Sigmoid colon (tissue), 7 donors: Measurements from ENCODE around the gene ABLIM3. TPM values are rescaled to one million over a fixed set of nuclear protein-coding genes. Genes with fewer than 3 reads are reported as not detected.
A peak's percentile ranks its signal among the peaks of the same experiment; 100 is the strongest.

Source experiments
- DNase-seq: peaks from one replicate; pipeline ENCODE4 v3.0.0-alpha.2; 2019
- H3K27ac ChIP-seq, 4 donors: fragments of 200-600 bp; sonication (generic); one replicate each; pipeline ENCODE4 v1.5.1; 2016 to 2019; ENCODE audit warnings: mild to moderate bottlenecking in 1 of 4
- H3K27me3 ChIP-seq, 3 donors: fragments of 200-600 bp; sonication (generic); one replicate each; pipeline ENCODE4 v1.5.1; 2019; ENCODE audit warnings: mild to moderate bottlenecking in 1 of 3
- H3K36me3 ChIP-seq, 4 donors: fragments of 200-600 bp; sonication (generic); one replicate each; pipeline ENCODE4 v1.5.1; 2016 to 2019
- H3K4me1 ChIP-seq, 4 donors: fragments of 200-600 bp; sonication (generic); one replicate each; pipeline ENCODE4 v1.5.1; 2017 to 2019
- H3K4me3 ChIP-seq, 4 donors: fragments of 200-600 bp; sonication (generic); one replicate each; pipeline ENCODE4 v1.5.1; 2017 to 2019; ENCODE audit warnings: mild to moderate bottlenecking in 2 of 4, moderate library complexity in 1 of 4
- H3K9me3 ChIP-seq, 4 donors: fragments of 200-600 bp in 3 of 4; sonication (generic) in 3 of 4; one replicate each; pipeline versions ENCODE4 v1.5.1 to v1.6.1; 2013 to 2019
- EP300 ChIP-seq, 4 donors: sonication (generic); formaldehyde crosslinking; IDR thresholded peaks; one replicate each; pipeline ENCODE4 v1.6.1; 2017; ENCODE audit warnings: antibody characterized with exemption in 4 of 4
- POLR2A ChIP-seq, 2 donors: fragments of 450-650 bp; IDR thresholded peaks; one replicate each; pipeline ENCODE4 v1.6.1; 2016; ENCODE audit warnings: antibody characterized with exemption in 2 of 2, mild to moderate bottlenecking in 2 of 2, moderate library complexity in 2 of 2
- POLR2AphosphoS5 ChIP-seq, 4 donors: sonication (generic); formaldehyde crosslinking; IDR thresholded peaks; one replicate each; pipeline ENCODE4 v1.6.1; 2017; ENCODE audit warnings: antibody characterized with exemption in 4 of 4
- whole genome bisulfite sequencing, 2 donors: extraction: QIAGEN DNeasy Blood & Tissue Kit; methylation state at CpG; one replicate each; pipeline ENCODE4 v1.1.7; 2013; 5-methylcytosine and 5-hydroxymethylcytosine counted together
- intact Hi-C: fragments of 100-400 bp; cut with DNase I; formaldehyde crosslinking; loops from one replicate; pipeline ENCODE4 v1.15.1; 2023
- polyA plus RNA-seq, 3 donors: library from polyadenylated mRNA; stranded (reverse); fragments of 200-250 nt; gene quantifications; one replicate each; pipeline ENCODE4 v1.2.3, GENCODE V29; 2013
- total RNA-seq, 4 donors: library from RNA; depleted of rRNA; stranded (reverse); fragments of >200 nt; gene quantifications; one replicate each; pipeline ENCODE4 v1.1.0, GENCODE V29; 2016
- TF ChIP-seq, protein P1 (sequence below), 4 experiments: fragments of 450-650 bp in 3 of 4; fragments of 200-600 bp in 1 of 4; IDR thresholded peaks; one replicate each; pipeline ENCODE4 v1.5.1; 2016 to 2019; ENCODE audit warnings: antibody characterized with exemption in 4 of 4, mild to moderate bottlenecking in 3 of 4, moderate library complexity in 2 of 4
- donor health status: healthy with polysubstance abuse.
- donor health status: Bipolar disorder and iron deficiency.
- donor health status: healthy.

Gene ABLIM3
- total and polyA plus RNA-seq, 7 donors: 5.8 to 19.9 (median 11.4) TPM

DNA sequence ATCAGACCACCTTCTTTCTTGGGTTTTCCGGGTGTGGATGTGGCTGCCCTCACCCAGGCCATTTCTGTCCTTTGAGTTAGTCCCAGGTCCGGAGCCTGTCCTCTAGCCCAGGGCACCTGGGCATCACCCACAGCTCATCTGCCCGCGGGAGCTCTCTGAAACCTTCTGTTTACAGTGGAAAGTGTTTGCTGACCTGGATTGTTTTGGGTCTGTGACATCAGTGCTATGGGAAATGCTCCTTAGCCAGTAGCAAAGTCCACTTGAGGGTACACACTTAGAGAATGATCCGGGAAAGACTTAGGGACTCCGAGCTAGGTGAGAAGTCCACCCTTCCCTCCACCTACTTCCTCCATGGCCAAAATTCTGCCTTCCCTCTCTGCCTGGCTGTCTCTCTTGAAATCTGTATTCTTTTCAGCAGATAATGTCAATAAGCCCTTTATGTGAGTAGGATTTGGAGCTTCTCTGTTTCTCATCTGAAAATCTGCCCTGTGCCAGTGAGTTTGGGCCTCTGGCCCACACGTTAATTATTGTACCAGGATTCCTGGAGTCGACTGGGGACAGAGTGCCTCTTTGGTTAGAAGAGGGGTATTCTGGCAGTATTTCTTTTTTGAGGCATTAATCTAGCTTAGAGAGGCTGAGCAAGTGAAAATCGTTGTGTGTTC is 19.9 kb downstream of the ABLIM3 start:
- no peaks in the 10 kb centered on the region for H3K4me1 ChIP-seq
- no peak for TF ChIP-seq POLR2AphosphoS5 (IDR thresholded peaks at IDR 0.05)
- TF ChIP-seq, protein P1, sequence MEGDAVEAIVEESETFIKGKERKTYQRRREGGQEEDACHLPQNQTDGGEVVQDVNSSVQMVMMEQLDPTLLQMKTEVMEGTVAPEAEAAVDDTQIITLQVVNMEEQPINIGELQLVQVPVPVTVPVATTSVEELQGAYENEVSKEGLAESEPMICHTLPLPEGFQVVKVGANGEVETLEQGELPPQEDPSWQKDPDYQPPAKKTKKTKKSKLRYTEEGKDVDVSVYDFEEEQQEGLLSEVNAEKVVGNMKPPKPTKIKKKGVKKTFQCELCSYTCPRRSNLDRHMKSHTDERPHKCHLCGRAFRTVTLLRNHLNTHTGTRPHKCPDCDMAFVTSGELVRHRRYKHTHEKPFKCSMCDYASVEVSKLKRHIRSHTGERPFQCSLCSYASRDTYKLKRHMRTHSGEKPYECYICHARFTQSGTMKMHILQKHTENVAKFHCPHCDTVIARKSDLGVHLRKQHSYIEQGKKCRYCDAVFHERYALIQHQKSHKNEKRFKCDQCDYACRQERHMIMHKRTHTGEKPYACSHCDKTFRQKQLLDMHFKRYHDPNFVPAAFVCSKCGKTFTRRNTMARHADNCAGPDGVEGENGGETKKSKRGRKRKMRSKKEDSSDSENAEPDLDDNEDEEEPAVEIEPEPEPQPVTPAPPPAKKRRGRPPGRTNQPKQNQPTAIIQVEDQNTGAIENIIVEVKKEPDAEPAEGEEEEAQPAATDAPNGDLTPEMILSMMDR (IDR thresholded peaks at IDR 0.05): no peak
- no peaks in the 10 kb centered on the region for H3K9me3 ChIP-seq
- H3K4me3 ChIP-seq: no peak overlapping the region
- H3K27me3 ChIP-seq: no peaks in the 10 kb centered on the region
- peak overlapping the region in 1 of 4 donors; percentile 27 for H3K27ac ChIP-seq
- WGBS, 2 donors: 65 to 71% methylated on average over 9 of the region's 9 CpGs
- no peaks in the 10 kb centered on the region for H3K36me3 ChIP-seq
- no peak for DNase-seq
- intact Hi-C loops: loop anchor here (2.0 kb wide), 1 partner anchor 70 kb away; no protein-coding TSS in a partner anchor

DNA sequence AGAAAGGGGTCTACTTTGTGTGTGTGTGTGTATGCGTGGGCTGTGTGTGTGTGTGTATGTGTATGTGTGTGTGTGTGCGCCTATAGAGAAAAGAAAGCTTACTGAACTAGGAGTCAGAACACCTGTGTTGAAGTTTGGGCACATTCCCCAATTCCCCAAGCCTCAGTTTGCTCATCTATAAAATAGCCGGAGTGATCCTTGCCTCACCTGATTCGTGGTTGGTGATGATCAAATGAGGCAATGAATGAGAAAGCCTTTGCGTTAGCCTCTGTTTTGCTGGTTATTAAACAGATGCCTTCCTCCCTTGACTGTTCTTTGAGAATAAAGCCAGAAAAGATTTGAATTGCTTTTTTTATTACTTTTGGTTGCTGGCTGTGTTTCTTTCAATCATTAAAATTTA is 20.6 kb downstream of the ABLIM3 start:
- H3K4me3 ChIP-seq: no peak overlapping the region
- no peaks in the 10 kb centered on the region for H3K36me3 ChIP-seq
- TF ChIP-seq POLR2A (IDR thresholded peaks at IDR 0.05) (no peak), POLR2AphosphoS5 (IDR thresholded peaks at IDR 0.05) (no peak), EP300 (IDR thresholded peaks at IDR 0.05) (no peak)
- TF ChIP-seq, protein P1 (IDR thresholded peaks at IDR 0.05): no peak
- H3K4me1 ChIP-seq: no peaks in the 10 kb centered on the region
- no peak overlapping the region for H3K27ac ChIP-seq
- DNase-seq: no peak
- intact Hi-C loops: loop anchor here (2.0 kb wide), 1 partner anchor 71 kb away; no protein-coding TSS in a partner anchor
- H3K9me3 ChIP-seq: no peaks in the 10 kb centered on the region
- 81 to 90% methylated on average over 5 of the region's 5 CpGs for WGBS, 2 donors
- H3K27me3 ChIP-seq: no peaks in the 10 kb centered on the region

DNA sequence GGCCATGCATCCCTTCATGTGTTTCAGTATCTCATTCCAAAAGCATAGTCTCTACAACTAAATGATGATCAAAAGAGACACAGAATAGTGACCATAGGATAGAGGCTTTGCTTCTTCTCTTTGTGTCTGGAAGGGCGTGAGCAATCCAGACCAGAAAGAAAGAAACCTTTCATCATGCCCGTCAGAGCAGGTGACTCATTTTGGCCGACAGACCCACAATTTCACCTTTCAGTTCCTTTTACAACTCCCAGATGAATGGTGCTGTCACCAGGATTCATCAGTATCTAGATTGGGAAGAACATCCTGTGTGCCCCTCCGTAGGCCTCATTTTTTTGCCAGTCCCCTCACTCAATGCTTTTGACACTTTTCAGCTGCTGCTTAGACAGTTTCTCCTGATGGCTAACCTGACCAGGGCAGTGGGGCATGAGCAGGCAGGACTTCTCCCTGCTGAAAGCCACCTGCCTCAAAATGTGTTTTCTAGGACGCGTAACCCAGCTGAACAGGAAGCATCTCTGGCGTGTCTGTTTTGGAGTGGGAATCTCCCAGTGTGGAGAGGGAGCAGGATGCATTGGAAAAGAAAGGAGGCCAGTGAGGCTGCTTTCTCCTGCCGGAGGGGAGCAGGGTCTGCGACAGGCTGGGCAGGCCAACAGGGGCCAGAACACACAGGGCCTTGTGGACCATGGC is 21.2 kb downstream of the ABLIM3 start:
- 53 to 69% methylated on average over 9 of the region's 9 CpGs for WGBS, 2 donors
- no peaks in the 10 kb centered on the region for H3K36me3 ChIP-seq
- H3K27me3 ChIP-seq: no peaks in the 10 kb centered on the region
- peak overlapping the region in 1 of 4 donors; percentile 12 for H3K27ac ChIP-seq
- no peak overlapping the region for H3K4me3 ChIP-seq
- H3K4me1 ChIP-seq: no peaks in the 10 kb centered on the region
- no peak for DNase-seq
- no peaks in the 10 kb centered on the region for H3K9me3 ChIP-seq
- intact Hi-C loops: no loop called here
- TF ChIP-seq EP300 (IDR thresholded peaks at IDR 0.05) (no peak), POLR2A (IDR thresholded peaks at IDR 0.05) (no peak), POLR2AphosphoS5 (IDR thresholded peaks at IDR 0.05) (no peak)
- TF ChIP-seq, protein P1 (IDR thresholded peaks at IDR 0.05): no peak

DNA sequence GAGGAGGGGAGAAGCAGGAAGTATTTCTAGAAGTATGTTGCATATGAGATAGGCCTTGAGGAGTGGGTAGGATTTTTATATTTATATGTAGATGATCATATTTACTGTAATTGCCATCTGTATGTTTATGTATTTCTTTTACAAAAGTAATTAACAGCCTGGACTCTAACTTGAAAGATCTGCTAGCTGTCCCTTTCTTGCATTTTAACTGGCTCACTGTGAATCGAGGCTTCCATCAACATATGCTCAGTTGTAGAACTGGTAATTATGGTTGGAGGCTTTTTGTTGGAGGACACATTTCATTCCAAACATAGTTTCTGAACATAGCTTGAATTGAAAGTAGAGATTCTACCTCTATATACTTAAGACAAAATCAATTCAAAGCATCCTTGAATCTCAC is 23.4 kb downstream of the ABLIM3 start:
- intact Hi-C loops: no loop called here
- WGBS, 2 donors: 83 to 85% methylated on average over 1 of the region's 1 CpG
- Histone ChIP-seq H3K36me3 (no peaks in the 10 kb centered on the region), H3K4me1 (no peaks in the 10 kb centered on the region), H3K27me3 (no peaks in the 10 kb centered on the region), H3K27ac (no peak overlapping the region), H3K4me3 (no peak overlapping the region), H3K9me3 (no peaks in the 10 kb centered on the region)
- no peak for DNase-seq
- TF ChIP-seq, protein P1 (IDR thresholded peaks at IDR 0.05): no peak
- TF ChIP-seq POLR2A (IDR thresholded peaks at IDR 0.05) (no peak), EP300 (IDR thresholded peaks at IDR 0.05) (no peak), POLR2AphosphoS5 (IDR thresholded peaks at IDR 0.05) (no peak)
